Activated CD8-positive, alpha-beta memory T cell treated with anti-CD3 and anti-CD28 coated beads, Interleukin-2, amount 50 U/mL, for 1 hour (primary cell): Measurements from ENCODE around the gene SNX1.
"Not testable (repeated sequence)": the region's sequence is repeated elsewhere in the genome, so short reads cannot be mapped to it uniquely, and the experiment has no call there.

Source experiments
- DNase-seq: peaks from one replicate; pipeline ENCODE4 v3.0.0-alpha.2; 2020; ENCODE audit errors: extremely low read depth

SNX1 gene, protein sequence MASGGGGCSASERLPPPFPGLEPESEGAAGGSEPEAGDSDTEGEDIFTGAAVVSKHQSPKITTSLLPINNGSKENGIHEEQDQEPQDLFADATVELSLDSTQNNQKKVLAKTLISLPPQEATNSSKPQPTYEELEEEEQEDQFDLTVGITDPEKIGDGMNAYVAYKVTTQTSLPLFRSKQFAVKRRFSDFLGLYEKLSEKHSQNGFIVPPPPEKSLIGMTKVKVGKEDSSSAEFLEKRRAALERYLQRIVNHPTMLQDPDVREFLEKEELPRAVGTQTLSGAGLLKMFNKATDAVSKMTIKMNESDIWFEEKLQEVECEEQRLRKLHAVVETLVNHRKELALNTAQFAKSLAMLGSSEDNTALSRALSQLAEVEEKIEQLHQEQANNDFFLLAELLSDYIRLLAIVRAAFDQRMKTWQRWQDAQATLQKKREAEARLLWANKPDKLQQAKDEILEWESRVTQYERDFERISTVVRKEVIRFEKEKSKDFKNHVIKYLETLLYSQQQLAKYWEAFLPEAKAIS

GRCh38 chr15:64095795-64096667 is at the start of gene SNX1:
Gene SNX1 (plus strand): TSS chr15:64095982. CDS start chr15:64096014, 32 bp downstream.
- peak; percentile 86 for DNase-seq

DNA sequence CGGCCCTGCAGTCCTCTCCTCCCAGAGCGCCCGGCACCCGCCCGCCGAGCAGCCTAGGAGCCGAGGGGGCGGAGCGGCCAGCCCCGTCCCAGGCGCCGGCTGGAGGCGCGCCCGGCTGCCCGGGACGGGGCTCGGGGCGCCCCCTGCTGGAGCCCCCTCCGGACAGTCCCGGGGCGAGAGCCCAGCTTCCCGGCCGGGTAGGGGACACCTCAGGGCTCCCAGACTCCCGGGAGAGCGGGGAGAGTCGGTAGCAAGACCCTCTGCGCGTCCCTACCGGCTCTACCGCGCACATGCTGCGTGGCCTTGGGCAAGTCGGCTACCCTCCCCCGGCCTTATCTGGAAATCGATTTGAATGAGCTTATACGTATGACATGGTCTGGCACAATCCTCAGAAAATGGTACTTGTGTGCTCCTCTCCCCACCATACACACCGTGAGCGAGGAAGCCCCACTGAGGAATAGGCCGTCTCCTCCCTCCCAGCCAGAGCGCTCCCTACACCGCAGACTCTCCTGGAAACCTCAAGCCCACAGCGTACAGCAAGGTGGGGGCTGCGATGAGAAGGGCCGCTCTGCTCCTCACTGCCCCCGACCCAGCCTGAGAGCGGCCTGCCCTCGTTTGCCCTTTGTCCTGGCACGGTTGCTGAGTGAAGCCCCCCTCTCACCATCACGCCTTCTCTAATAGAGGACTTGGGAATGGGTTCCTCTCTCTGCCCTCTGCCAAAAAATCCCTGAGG is 49.2 kb upstream of the SNX1 start, which contains the start of gene DAPK2:
Gene DAPK2, minus strand, starts transcription at position 65 of the 733 bp plus-strand sequence. CDS start 6,224 bp downstream, outside the sequence.
- peak; percentile 12 for DNase-seq

DNA sequence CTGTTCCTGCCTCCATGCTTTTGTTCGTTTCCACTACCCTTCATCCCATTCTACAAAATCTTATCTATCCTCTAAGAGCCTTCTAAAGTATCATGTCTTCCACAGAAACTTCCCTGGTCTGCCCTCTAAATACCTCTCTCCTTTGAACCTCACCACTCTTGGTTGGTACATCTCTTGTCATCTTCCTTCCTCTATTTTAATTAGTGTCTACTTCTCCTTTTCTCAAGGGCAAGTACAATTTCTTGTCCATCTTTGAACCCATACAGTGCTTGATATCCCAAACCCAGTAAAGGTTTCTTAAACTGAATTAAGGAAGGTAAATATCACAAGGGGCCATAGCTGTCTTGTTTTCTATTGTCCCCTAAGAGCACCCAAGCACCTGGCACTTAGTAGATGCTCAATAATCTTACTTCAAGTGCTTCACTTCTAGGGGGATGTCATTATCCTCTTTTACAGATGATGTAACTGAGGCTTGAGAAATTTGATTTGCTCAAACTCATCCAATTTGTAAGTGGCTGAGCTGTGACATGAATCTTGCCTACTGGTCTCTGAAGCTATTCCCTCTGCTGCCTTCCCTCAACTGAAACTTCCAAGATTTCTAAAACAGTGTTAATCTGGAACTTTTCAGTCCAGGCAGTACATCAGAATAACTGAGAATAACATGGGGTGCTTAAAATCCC is 46.9 kb upstream of the SNX1 start:
- no peak for DNase-seq

DNA sequence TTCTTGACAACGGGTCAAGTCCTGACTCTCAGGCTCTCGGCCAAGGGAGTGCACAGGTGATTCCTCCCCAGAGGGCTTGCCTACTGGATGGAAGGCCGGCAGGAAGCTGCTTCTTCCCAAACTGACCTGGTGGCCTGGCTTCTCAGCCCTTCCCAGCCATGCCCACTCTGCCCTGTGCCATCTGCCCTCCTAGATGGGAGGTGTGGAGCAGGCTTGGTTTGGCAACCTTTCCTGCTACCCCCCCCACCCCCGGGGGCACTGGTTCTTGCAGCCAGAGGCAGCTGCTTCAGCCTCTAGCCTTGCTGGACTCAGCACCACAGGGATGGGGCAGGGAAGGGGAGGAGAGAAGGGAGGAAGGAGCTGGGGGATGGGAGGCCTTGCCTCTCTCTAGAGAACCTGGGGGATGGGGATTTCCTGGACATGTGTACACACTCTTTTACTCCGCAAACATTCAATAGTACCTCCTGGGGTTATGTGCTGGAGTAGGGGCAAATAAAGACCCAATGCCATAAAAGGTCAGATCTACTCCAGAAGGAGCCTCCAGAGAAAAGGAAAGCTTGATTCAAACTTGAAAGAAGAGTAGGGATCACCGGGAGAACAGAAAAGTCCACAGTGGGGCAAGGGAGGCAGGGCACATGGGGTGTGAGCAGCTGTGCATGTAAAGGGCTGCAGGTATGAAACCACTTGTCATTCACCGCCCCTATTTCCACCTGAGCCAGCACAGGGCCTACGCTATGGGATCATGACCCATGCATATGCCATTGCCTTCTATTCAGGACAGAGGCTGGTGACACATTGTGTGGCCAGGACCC is 45.3 kb upstream of the SNX1 start:
- DNase-seq = no peak

GRCh38 chr15:64051093-64051402 is 44.7 kb upstream of the SNX1 start:
- DNase-seq = no peak

GRCh38 chr15:64051407-64052259 is 44.1 kb upstream of the SNX1 start:
- no peak for DNase-seq

DNA sequence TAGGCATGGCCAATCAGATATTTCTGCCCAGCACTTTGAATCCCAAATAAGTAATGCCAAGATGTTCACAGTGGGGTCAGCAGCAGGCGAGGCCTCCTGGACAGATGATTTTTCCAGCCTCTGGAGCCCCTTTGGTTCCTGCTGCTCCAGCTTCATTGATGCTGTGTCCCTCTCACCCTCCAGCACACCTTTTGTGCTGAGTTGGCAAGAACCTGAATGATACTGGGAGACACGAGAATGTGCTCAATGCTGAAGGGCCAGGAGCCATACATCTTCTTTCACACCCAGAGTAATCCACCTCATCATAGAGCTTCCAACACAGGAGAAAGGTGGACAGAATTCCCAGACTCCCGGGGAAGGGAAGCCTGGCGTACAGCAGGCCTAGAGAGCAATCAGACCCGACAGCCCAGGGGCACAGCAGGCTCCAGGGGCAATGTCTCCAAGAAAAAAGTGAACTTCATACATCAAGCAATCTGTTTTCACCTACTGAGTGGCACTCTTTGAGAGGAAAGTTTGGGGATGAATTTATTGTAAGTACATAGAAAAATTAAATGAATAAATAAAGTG is 42.8 kb upstream of the SNX1 start:
- DNase-seq = no peak

DNA sequence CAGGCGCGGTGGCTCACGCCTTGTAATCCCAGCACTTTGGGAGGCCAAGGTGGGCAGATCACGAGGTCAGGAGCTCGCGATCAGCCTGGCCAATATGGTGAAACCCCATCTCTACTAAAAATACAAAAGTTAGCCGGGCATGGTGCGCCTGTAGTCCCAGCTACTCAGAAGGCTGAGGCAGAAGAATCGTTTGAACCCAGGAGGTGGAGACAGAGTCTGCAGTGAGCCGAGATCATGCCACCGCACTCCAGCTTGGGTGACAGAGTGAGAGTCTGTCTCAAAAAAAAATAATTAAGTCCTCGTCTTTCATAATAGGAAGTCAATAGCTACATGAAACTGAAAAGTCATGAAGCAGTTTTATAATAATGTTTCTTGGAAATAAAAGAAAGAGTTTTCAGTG is 42.1 kb upstream of the SNX1 start:
- DNase-seq = not testable (repeated sequence)

DNA sequence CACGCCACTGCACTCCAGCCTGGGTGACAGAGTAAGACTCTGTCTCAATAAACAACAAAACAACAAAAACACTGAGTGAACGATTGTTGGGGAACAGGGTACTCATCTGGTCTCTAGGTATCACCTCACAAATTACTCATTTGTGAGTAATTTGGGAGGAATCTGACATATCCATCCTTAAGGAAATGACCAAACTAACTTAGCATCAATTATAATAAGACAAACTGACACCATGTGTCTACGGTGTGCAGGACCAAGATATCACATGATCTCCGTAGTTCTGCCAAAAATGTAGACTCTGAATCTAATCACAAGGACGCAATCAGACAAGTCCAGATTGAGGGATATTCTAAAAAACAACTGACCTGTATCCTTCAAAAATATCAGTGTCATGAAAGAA is 37.5 kb upstream of the SNX1 start:
- no peak for DNase-seq

DNA sequence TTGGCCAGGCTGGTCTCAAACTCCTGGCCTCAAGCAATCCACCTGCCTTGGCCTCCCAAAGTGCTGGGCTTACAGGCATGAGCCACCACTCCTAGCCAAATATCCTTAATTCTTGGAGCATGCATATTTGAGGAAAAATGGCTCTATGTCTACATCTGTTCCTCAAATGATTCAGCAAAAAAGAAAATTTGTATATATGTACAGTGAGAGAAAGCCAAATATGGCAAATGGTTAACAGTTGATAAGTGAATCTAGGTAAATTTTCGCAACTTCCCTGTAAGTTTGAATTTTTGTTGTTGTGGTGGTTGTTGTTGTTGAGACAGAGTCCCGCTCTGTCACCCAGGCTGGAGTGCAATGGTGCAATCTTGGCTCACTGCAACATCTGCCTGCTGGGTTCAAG is 36.7 kb upstream of the SNX1 start:
- DNase-seq = not testable (repeated sequence)

- no peak for DNase-seq
Observed at GRCh38 chr15:64060716-64061115, 35.1 kb upstream of the SNX1 start.

DNA sequence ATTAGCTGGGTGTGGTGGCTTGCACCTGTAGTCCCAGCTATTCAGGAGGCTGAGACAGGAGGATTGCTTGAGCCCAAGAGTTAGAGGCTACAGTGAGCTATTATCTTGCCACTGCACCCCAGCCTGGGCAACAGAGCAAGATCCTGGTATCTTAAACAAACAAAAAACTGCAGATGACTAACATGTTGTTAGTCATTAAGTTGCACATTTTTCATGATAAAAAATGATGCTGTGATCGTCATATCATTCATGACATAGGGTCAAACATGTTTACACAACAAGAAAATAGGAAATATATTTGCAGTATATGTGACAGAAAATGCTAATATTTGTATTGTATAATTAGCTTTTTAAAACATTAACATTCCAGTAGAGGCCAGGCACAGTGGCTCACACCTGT is 29.3 kb upstream of the SNX1 start:
- DNase-seq = no peak

DNA sequence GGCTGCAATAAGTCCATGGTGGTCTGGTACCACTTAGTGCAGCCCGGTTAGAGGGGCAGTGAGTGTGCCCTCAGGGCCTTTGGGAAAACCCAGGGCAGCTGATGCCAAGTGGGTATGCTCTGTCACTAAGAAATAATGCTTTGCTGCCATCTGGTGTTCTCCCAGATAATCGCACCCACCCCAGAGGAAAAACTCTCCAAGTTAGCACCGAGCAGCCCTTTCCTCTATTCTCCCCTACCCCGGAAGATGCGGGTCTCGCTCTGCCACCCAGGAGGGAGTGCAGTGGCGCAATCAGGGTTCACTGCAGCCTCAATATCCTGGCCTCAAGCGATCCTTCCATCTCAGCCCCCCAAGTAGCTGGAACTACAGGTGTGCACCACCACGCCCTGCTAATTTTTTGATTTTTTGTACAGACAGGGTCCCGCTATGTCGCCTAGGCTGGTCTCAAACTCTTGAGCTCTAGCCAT is 28.2 kb upstream of the SNX1 start:
- peak; percentile 21 for DNase-seq

GRCh38 chr15:64068133-64068532 is 27.6 kb upstream of the SNX1 start:
- DNase-seq = no peak

DNA sequence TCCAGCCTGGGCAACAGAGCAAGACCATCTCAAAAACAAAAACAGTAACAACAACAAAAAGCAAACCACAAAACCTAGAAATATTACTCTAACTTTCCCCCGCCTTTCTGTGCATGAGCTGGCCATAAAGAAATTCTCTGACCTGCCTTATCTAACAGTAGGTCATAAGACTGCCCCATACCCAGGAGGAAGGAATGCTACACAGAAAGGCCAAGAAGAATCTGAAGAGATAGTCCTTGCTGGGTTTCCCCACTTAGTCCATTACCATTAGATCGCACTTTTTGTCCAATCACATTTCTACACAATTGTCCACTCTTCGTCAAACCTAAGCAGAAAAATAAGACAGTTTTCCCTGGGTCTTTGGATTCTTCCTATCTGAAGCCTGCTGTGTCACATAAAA is 25.7 kb upstream of the SNX1 start:
- DNase-seq = no peak

DNA sequence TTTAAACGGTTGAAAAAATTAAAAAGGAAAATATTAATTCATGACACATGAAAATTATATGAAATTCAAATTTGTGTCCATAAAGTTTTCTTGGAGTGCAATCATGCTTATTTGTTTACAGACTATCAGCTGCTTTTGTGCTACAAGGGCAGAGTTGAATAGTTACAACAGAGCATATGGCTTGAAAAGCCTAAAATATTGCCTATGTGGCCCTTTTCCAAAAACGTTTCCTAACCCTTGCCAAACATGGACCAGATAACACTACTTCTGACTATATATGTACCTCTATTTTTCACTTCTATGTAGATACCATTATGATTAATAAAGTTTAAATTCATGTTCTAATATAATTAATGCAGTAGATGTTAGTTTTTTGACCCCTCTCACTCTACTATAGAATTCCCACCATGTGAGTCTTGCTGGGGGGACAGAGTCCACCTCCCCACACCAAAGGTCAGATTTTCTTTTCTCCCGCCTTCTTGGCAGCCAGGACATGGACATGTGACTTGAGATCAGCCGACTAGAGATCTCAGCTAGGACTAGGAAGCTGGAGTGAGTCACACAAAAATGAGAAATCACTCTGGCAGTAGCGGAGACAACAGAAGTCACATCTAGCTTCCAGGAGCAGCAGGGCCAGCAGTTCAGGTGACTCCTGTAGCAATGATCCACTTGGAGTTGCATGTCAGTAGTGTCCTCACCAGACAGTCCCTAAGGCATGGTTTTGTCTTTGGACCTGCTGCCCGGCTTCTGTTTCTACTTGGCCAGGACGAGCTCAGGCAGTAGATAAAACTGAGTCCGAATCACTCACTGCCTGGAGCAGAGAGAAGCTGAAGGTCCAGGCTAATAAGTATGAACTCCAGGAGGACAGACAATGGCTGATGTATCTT is 24.6 kb upstream of the SNX1 start:
- DNase-seq = no peak

- DNase-seq = no peak
Observed at GRCh38 chr15:64071931-64072765, 23.6 kb upstream of the SNX1 start.
